Epithelial cell of esophagus (primary cell): ENCODE measurements around the gene COL15A1.

ENCODE experiments used
- DNase-seq: peaks from one replicate; pipeline ENCODE4 v3.0.0; 2010; ENCODE audit warnings: low read depth
- H3K4me3 ChIP-seq: 2 replicates; pipeline ENCODE4 v1.5.1; 2011; ENCODE audit warnings: mild to moderate bottlenecking, low read length, control low read depth
- CTCF ChIP-seq: IDR thresholded peaks from 2 replicates; pipeline ENCODE4 v1.5.1; 2011; ENCODE audit warnings: low read depth, mild to moderate bottlenecking, low read length, control low read depth, inconsistent platforms; ENCODE audit not compliant: insufficient read depth; ENCODE audit errors: missing control alignments

Gene COL15A1

GRCh38 chr9:99002706-99003105 is 59.0 kb downstream of the COL15A1 start:
- no peak overlapping the region for H3K4me3 ChIP-seq
- no peak for DNase-seq
- no peak for TF ChIP-seq CTCF

GRCh38 chr9:99003308-99003707 is 59.6 kb downstream of the COL15A1 start:
- no peak overlapping the region for H3K4me3 ChIP-seq
- no peak for DNase-seq
- no peak for TF ChIP-seq CTCF

GRCh38 chr9:99004115-99004514 is 60.4 kb downstream of the COL15A1 start:
- TF ChIP-seq CTCF: no peak
- no peak for DNase-seq
- no peak overlapping the region for H3K4me3 ChIP-seq

- DNase-seq: no peak
- H3K4me3 ChIP-seq: no peak overlapping the region
- TF ChIP-seq CTCF: no peak
Observed at GRCh38 chr9:99004717-99005460, 61.2 kb downstream of the COL15A1 start.

- TF ChIP-seq CTCF: no peak
- H3K4me3 ChIP-seq: no peak overlapping the region
- no peak for DNase-seq
Observed at GRCh38 chr9:99005651-99006050, 61.9 kb downstream of the COL15A1 start.

- H3K4me3 ChIP-seq: no peak overlapping the region
- DNase-seq: no peak
- TF ChIP-seq CTCF: no peak
Observed at GRCh38 chr9:99006511-99006910, 62.8 kb downstream of the COL15A1 start.

GRCh38 chr9:99006979-99007378 is 63.3 kb downstream of the COL15A1 start:
- no peak for DNase-seq
- no peak overlapping the region for H3K4me3 ChIP-seq
- no peak for TF ChIP-seq CTCF
